ENCODE measurements around the gene VAC14.
"Not testable (repeated sequence)": the region's sequence is repeated elsewhere in the genome, so short reads cannot be mapped to it uniquely, and the experiment has no call there.

VAC14 gene

GRCh38 chr16:70800781-70801480 lies at the start of gene VAC14:
TSS of gene VAC14 (minus strand) at chr16:70801158. CDS start at chr16:70800900, 258 bp downstream.
- TF ChIP-seq, protein P1, sequence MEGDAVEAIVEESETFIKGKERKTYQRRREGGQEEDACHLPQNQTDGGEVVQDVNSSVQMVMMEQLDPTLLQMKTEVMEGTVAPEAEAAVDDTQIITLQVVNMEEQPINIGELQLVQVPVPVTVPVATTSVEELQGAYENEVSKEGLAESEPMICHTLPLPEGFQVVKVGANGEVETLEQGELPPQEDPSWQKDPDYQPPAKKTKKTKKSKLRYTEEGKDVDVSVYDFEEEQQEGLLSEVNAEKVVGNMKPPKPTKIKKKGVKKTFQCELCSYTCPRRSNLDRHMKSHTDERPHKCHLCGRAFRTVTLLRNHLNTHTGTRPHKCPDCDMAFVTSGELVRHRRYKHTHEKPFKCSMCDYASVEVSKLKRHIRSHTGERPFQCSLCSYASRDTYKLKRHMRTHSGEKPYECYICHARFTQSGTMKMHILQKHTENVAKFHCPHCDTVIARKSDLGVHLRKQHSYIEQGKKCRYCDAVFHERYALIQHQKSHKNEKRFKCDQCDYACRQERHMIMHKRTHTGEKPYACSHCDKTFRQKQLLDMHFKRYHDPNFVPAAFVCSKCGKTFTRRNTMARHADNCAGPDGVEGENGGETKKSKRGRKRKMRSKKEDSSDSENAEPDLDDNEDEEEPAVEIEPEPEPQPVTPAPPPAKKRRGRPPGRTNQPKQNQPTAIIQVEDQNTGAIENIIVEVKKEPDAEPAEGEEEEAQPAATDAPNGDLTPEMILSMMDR (IDR thresholded peaks at IDR 0.05; ENCODE audit: borderline replicate concordance, insufficient read depth, low read depth, low read length), result no peak
- H3K4me3 ChIP-seq (ENCODE audit: low read depth, low read length), result peak within 1 kb of the TSS; percentile 81

- H3K4me3 ChIP-seq (ENCODE audit: low read depth, low read length), result not testable (repeated sequence)
Observed at GRCh38 chr16:70823498-70824118, 22.6 kb upstream of the VAC14 start.

DNA sequence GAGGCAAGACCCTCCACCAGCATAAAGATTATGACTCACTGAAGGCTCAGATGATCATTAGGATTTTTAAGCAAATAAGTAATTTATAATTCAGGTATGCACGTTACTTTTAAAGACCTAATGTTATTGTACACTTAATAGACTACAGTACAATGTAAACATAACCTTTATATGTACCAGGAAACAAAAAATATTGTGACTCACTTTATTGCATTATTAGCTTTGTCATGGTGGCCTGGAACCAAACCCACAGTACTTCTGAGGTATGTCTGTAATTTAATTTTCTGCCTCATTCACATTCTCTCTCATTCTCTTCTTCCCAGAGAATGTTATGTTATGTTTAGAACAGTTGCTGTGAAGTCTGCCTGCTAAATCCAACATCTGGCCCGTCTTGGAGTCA lies 21.8 kb upstream of the VAC14 start:
- not testable (repeated sequence) for H3K4me3 ChIP-seq (ENCODE audit: low read depth, low read length)

GRCh38 chr16:70818088-70818487 lies 17.1 kb upstream of the VAC14 start:
- not testable (repeated sequence) for H3K4me3 ChIP-seq (ENCODE audit: low read depth, low read length)

GRCh38 chr16:70809392-70810060 lies 8.6 kb upstream of the VAC14 start:
- TF ChIP-seq, protein P1 (IDR thresholded peaks at IDR 0.05; ENCODE audit: borderline replicate concordance, insufficient read depth, low read depth, low read length), result no peak
- no peak overlapping the region for H3K4me3 ChIP-seq (ENCODE audit: low read depth, low read length)

DNA sequence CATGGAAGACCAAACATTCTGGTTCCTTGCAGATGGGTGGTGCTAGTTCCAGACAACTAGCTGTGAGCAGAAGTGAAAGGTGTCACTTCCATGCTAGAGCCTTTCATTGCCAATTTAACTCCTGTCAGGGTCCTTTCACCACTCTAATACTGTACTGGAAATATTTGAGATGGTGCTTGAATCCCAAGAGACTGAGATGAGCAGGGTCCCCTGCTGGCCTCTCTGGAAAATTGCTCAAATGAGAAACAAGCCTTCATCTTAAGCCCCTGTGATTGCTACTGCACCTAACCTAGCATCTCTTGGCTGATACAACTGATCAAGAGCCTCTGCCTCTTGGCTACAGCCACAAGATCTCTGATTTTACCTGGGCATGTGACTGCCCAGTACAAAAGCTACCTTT lies 7.4 kb upstream of the VAC14 start:
- no peak overlapping the region for H3K4me3 ChIP-seq (ENCODE audit: low read depth, low read length)
- TF ChIP-seq, protein P1 (IDR thresholded peaks at IDR 0.05; ENCODE audit: borderline replicate concordance, insufficient read depth, low read depth, low read length), result 0 out of 2 replicates have a peak, but pooled peaks have one; percentile 22

DNA sequence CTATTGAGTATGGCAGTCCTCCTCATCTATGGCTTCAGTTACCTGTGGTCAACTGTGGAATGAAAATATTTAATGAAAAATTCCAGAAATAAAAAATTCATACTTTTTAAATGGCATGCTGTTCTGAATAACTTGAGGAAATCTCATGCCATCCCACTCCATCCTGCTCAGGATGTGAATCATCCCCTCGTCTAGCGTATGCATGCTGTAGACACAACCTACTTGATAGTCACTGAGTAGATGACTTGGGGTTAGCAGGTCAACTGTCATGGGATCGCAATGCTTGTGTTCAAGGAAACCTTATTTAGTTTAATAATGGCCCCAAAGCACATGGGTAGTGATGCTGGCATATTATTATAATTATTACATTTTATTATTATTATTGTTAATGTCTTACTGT lies 4.8 kb upstream of the VAC14 start:
- TF ChIP-seq, protein P1 (IDR thresholded peaks at IDR 0.05; ENCODE audit: borderline replicate concordance, insufficient read depth, low read depth, low read length), result no peak
- no peak overlapping the region for H3K4me3 ChIP-seq (ENCODE audit: low read depth, low read length)

GRCh38 chr16:70805380-70805779 lies 4.4 kb upstream of the VAC14 start:
- TF ChIP-seq, protein P1 (IDR thresholded peaks at IDR 0.05; ENCODE audit: borderline replicate concordance, insufficient read depth, low read depth, low read length), result no peak
- H3K4me3 ChIP-seq (ENCODE audit: low read depth, low read length), result no peak overlapping the region

Measured in GM12875 (cell line).